ACC112 (cell line): ENCODE data around the gene SESN3.
"Not testable (repeated sequence)": the region's sequence is repeated elsewhere in the genome, so short reads cannot be mapped to it uniquely, and the experiment has no call there.

ENCODE experiments used
- H2AFZ ChIP-seq: fragments of 200-600 bp; sonication (generic); one replicate; pipeline ENCODE4 v1.6.0; 2017; ENCODE audit warnings: antibody characterized with exemption, low read length; ENCODE audit not compliant: unreplicated experiment
- H3K27ac ChIP-seq: fragments of 200-600 bp; sonication (generic); 2 replicates; pipeline ENCODE4 v1.5.1; 2014; ENCODE audit warnings: low read depth, mild to moderate bottlenecking, antibody characterized with exemption, low read length, moderate library complexity
- H3K27me3 ChIP-seq: fragments of 200-600 bp; sonication (generic); 2 replicates; pipeline ENCODE4 v1.6.1; 2014; ENCODE audit warnings: mild to moderate bottlenecking, antibody characterized with exemption, low read length, moderate library complexity, mixed read lengths; ENCODE audit not compliant: insufficient read depth
- H3K36me3 ChIP-seq: fragments of 200-600 bp; sonication (generic); 2 replicates; pipeline ENCODE4 v1.6.1; 2016; ENCODE audit warnings: mild to moderate bottlenecking, antibody characterized with exemption, low read length, moderate library complexity, mixed read lengths; ENCODE audit not compliant: insufficient read depth
- H3K4me1 ChIP-seq: fragments of 200-600 bp; sonication (generic); one replicate; pipeline ENCODE4 v1.6.1; 2016; ENCODE audit warnings: low read length, mixed read lengths; ENCODE audit not compliant: insufficient read depth, unreplicated experiment, control insufficient read depth
- H3K4me3 ChIP-seq: fragments of 200-600 bp; sonication (generic); 2 replicates; pipeline ENCODE4 v1.5.1; 2014; ENCODE audit warnings: mild to moderate bottlenecking, low read depth, low read length
- H3K79me2 ChIP-seq: fragments of 200-600 bp; sonication (generic); one replicate; pipeline ENCODE4 v1.6.0; 2016; ENCODE audit warnings: low read length; ENCODE audit not compliant: control insufficient read depth, unreplicated experiment, insufficient read depth

SESN3 gene

GRCh38 chr11:95231127-95231880 lies at the start of gene SESN3:
TSS of gene SESN3 (minus strand) at chr11:95231202. CDS start at chr11:95230860, 342 bp downstream.
- Histone ChIP-seq H3K79me2 (peaks cover 2% of the 10 kb centered on the region), H3K27me3 (no peaks in the 10 kb centered on the region), H3K36me3 (no peaks in the 10 kb centered on the region), H3K4me1 (peaks cover 18% of the 10 kb centered on the region), H3K27ac (peak within 1 kb of the TSS; percentile 3; the same call in 1 of the 2 replicates), H3K4me3 (peak within 1 kb of the TSS; percentile 89), H2AFZ (peak within 1 kb of the TSS; percentile 91)

- H2AFZ ChIP-seq: peak overlapping the region; percentile 48
- H3K4me3 ChIP-seq: no peak overlapping the region
- H3K4me1 ChIP-seq: peaks cover 9% of the 10 kb centered on the region
- H3K79me2 ChIP-seq: no peaks in the 10 kb centered on the region
- no peaks in the 10 kb centered on the region for H3K36me3 ChIP-seq
- no peaks in the 10 kb centered on the region for H3K27me3 ChIP-seq
- H3K27ac ChIP-seq: no peak overlapping the region
Measured at GRCh38 chr11:95279921-95280868, 49.2 kb upstream of the SESN3 start.

GRCh38 chr11:95277868-95278267 lies 46.9 kb upstream of the SESN3 start:
- no peak overlapping the region for H3K27ac ChIP-seq
- no peak overlapping the region for H2AFZ ChIP-seq
- H3K27me3 ChIP-seq: no peaks in the 10 kb centered on the region
- peaks cover 9% of the 10 kb centered on the region for H3K4me1 ChIP-seq
- H3K79me2 ChIP-seq: no peaks in the 10 kb centered on the region
- H3K4me3 ChIP-seq: no peak overlapping the region
- H3K36me3 ChIP-seq: no peaks in the 10 kb centered on the region

GRCh38 chr11:95276139-95276538 lies 45.1 kb upstream of the SESN3 start:
- H3K36me3 ChIP-seq: no peaks in the 10 kb centered on the region
- no peak overlapping the region for H3K27ac ChIP-seq
- peaks cover 9% of the 10 kb centered on the region for H3K4me1 ChIP-seq
- H3K79me2 ChIP-seq: no peaks in the 10 kb centered on the region
- no peak overlapping the region for H3K4me3 ChIP-seq
- H3K27me3 ChIP-seq: no peaks in the 10 kb centered on the region
- H2AFZ ChIP-seq: no peak overlapping the region

- H3K36me3 ChIP-seq, H3K4me1 ChIP-seq, H2AFZ ChIP-seq, H3K27me3 ChIP-seq, H3K27ac ChIP-seq, H3K79me2 ChIP-seq, H3K4me3 ChIP-seq: not testable (repeated sequence)
Measured at GRCh38 chr11:95273618-95274017, 42.6 kb upstream of the SESN3 start.

GRCh38 chr11:95269036-95269819 lies 38.2 kb upstream of the SESN3 start:
- Histone ChIP-seq H3K27me3 (no peaks in the 10 kb centered on the region), H3K4me1 (peaks cover 12% of the 10 kb centered on the region)

GRCh38 chr11:95268391-95268790 lies 37.4 kb upstream of the SESN3 start:
- no peaks in the 10 kb centered on the region for H3K36me3 ChIP-seq
- peaks cover 12% of the 10 kb centered on the region for H3K4me1 ChIP-seq
- H3K27me3 ChIP-seq: no peaks in the 10 kb centered on the region
- no peak overlapping the region for H3K27ac ChIP-seq
- H3K79me2 ChIP-seq: no peaks in the 10 kb centered on the region
- H3K4me3 ChIP-seq: no peak overlapping the region
- no peak overlapping the region for H2AFZ ChIP-seq

More at GRCh38 chr11:95269036-95269819, 38.2 kb upstream of the SESN3 start:
- Histone ChIP-seq H3K27ac (no peak overlapping the region), H3K36me3 (no peaks in the 10 kb centered on the region), H3K4me3 (no peak overlapping the region), H3K79me2 (no peaks in the 10 kb centered on the region), H2AFZ (no peak overlapping the region)

- H2AFZ ChIP-seq: no peak overlapping the region
- H3K27me3 ChIP-seq: no peaks in the 10 kb centered on the region
- peaks cover 12% of the 10 kb centered on the region for H3K4me1 ChIP-seq
- no peak overlapping the region for H3K4me3 ChIP-seq
- H3K27ac ChIP-seq: no peak overlapping the region
- H3K36me3 ChIP-seq: no peaks in the 10 kb centered on the region
- no peaks in the 10 kb centered on the region for H3K79me2 ChIP-seq
Measured at GRCh38 chr11:95267601-95268213, 36.7 kb upstream of the SESN3 start.

GRCh38 chr11:95266751-95267374 lies 35.9 kb upstream of the SESN3 start:
- H3K79me2 ChIP-seq: no peaks in the 10 kb centered on the region
- H3K4me1 ChIP-seq: peaks cover 12% of the 10 kb centered on the region
- H2AFZ ChIP-seq: peak overlapping the region; percentile 51
- no peaks in the 10 kb centered on the region for H3K36me3 ChIP-seq
- H3K4me3 ChIP-seq: peak overlapping the region; percentile 45; the same call in 1 of the 2 replicates
- H3K27me3 ChIP-seq: no peaks in the 10 kb centered on the region
- no peak overlapping the region; the same call in 1 of the 2 replicates for H3K27ac ChIP-seq
